ENCODE measurements around the gene KLK10.
A peak's percentile ranks its signal among the peaks of the same experiment; 100 is the strongest.

The KLK10 gene

GRCh38 chr19:51019544-51019925 is at the start of gene KLK10:
KLK10 (minus strand) TSS chr19:51019709; CDS start chr19:51019130, 579 bp downstream.
- DNase-seq, result no peak

DNA sequence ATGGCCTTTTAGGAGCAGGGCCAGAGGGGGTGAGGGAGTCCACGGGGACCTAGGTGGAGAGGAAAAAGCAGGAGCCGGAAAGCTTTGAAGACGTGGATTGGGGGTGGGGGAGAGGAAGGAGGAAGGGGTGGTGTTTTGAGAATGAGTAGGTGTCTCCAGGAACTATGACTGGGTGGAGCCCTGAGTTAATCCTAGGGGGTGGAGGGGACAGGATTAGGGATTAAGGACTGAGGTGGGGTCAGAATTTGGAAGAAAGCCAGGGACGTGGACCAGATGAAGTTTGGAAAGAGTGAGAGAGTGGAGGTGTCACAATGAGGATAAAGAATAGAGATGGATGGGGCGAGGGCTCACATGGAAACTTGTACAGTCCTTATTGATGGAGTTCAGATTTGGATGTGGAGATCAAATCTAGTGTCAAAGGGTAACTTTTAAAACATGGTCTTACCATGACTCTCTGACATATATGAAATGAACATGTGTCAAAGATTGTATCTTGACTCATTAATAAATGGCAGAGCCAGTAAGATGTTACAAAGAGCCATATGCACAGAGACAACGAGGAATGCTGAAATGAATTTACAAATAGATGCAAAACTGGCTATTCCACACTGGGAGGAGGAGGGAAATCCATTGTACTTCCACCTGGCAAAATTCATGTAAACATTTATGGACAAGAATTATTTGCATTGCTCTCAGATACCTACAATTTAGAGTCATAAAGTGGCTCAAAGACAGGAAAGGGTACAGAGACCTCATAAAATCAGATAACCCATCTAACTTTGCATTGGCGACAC is 47.1 kb upstream of the KLK10 start:
- peak; percentile 14 for DNase-seq

DNA sequence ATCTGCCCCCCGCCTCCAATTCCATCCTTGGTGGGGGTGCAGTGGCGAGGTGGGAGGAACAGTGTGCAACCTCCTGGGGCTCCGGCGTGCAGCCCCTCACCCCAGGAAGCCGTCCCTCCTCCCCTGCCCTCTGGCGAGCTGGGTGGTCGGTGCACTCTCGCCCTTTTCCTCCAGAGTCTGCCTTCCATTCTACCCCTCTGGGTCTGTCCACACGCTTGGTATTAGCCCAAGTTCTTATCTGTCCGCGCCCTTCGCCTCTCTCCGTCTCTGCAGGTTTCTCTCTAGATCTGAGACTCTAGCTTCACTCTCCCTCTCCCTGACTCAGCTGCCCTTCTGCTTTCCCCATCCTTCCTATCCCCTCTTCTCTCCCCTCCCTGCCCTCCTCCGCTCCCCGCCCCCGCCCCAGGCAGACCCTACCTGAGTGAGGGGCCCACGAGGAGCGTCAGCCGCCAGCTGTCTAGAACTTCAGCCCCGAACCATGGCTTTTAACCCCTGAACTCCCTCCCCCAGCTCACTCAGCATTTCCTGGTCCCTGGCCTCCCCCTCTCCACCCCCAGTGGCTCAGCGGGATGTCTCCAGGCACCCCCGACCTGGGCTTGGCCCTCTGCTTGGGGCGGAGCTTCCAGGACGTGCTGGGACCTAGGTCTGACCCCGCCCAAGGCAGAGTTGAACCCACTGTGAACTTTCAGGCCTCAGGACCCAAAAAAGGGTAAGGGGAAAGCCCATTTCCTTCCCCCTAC is 45.9 kb upstream of the KLK10 start:
- DNase-seq, result no peak

GRCh38 chr19:51064534-51065220 is 45.2 kb upstream of the KLK10 start, which contains the start of gene KLK13:
KLK13 (minus strand) TSS chr19:51065092; CDS start chr19:51065067, 25 bp downstream.
- no peak for DNase-seq

GRCh38 chr19:51063664-51064063 is 44.2 kb upstream of the KLK10 start:
- no peak for DNase-seq

GRCh38 chr19:51060973-51061372 is 41.5 kb upstream of the KLK10 start:
- no peak for DNase-seq

DNA sequence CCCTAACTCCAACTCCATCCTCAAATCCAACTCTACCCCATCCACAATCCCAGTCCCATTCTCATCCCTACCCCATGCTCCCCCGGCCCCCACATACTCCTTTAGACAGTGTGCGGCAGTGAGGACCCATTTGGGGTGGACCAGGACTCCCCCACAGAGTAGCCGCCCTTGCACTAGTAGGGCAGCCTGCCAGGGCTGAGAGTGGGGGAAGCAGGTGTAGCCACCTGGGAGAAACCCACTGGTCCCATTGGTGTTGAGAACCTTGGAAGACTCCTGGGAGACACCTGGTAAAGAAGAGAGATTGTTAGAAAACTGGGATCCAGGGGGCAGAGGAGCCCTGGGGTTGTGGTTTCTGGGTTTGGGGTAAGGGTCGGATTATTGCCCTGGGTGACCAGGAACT is 40.8 kb upstream of the KLK10 start:
- DNase-seq, result no peak

DNA sequence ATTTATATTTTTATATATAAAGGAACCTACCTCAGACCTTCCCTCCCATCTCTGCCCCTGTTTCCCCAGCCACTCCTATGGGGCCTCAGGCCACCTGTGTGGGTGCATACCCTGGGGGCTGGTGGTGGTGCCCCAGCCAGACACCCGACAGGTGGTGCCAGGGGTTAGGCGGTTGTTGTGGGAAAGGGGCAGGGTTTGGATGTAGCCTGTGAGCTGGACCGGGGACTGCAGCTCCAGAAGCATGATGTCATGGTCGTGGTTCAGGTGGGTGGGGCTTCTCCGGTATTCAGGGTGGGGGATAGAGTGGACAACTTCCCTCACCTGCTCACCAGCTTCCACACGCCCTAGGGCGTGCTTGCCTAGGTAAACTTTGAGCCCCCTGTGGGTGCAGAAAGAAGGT is 40.2 kb upstream of the KLK10 start:
- DNase-seq, result no peak

DNA sequence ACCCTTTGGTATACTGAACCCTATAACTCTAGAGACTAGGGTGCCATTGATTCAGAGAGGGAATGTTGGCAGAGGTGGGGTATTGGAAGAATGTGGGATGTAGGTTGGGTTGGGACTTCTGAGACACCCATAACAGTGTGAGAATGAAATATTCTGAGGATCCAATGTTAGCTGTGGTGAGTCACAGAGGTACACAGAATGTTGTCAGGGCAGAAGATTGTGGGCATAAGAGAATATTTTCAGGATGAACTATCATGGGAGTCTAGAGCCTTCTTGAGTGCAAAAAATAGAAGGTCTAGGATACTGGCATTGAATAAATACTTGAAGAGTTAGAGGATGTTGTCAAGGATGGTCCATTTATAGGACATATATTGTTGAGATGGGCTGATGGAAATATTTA is 36.4 kb upstream of the KLK10 start:
- no peak for DNase-seq

GRCh38 chr19:51047031-51047335 is 27.5 kb upstream of the KLK10 start:
- no peak for DNase-seq

DNA sequence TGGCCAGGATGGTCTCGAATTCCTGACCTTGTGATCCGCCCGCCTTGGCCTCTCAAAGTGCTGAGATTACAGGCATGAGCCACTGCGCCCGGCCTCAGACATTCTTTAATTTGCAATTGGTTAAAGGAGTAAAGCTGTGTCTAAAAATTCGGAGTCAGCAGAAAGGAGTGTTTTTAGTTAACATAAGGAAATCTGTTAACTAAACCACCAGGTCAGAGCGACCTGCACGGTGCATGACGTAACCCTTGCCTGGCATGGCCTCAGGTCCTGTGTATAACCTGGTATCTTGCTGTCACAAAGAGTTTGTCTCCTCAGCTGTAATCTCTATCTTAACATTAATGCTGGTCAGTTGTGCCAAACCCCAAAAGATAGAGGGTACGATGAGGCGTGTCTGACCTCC is 24.8 kb upstream of the KLK10 start:
- no peak for DNase-seq

GRCh38 chr19:51043497-51043896 is 24.0 kb upstream of the KLK10 start:
- no peak for DNase-seq

DNA sequence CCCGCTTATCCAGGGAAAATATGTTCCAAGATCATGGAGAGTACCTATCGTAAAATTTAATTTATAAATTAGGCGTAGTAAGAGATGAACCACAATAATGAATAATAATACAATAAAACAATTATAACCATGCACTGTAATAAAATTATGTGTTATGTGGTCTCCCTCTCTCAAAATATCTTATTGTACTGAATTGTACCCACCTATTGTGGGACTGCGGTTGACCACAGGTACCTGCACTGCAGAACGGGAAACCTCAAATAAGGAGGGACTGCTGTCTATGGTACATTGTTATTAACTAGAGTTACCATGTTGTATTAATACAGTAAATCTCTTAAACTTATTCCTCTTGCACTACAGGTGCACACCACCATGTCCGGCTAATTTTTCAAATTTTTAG is 20.6 kb upstream of the KLK10 start:
- DNase-seq, result no peak

- DNase-seq, result no peak
Measured at GRCh38 chr19:51036519-51036918, 17.0 kb upstream of the KLK10 start.

GRCh38 chr19:51034704-51035103 is 15.2 kb upstream of the KLK10 start, which contains the start of gene KLK12:
KLK12 (minus strand) TSS chr19:51035002; CDS start chr19:51034621, 381 bp downstream.
- peak; percentile 95 for DNase-seq

DNA sequence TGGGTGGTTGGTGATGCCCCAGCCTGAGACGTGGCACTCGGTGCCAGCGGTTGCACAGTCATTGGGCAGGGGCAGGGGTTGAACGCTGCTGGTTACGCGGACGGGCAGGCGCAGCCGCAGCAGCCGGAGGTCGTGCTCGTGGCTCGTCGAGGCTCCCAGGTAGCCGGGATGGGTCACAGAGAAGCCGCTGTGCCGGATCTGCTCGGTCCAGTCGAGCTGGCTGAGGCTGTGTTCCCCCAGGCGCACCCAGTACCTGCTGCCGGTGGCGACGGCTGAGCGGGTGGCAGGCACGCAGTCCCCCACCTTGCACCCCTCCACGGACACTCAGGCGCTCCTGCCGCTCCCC is 12.3 kb upstream of the KLK10 start:
- DNase-seq, result no peak

DNA sequence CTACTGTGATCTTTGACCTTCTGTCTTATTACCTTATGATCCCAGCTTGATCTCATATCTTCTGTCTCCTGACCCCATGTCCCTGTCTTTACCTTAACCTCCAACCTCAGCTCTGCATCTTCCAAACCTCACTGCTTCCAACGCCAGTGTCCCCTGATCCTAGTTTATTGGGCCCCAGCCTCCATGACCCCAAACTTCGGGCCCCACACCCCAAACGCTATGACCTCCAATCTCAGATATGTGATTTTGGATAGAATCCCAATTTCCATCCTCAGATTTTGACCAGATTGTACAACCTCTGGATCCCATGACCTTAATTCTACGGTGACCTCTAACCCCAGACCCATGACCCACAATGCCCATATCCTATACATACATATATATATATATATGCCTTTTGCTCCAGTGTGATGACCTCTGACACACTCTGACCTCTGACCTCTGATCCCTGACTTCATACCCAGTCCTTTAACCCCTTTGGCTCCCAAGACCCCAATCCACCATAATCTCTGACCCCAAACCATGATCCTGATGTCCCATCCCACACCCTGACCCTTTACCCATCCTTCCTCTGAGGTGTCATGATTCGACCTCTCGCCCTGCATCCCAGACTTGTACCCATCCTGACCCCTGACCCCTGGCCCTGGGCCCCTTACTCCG is 11.8 kb upstream of the KLK10 start:
- no peak for DNase-seq

DNA sequence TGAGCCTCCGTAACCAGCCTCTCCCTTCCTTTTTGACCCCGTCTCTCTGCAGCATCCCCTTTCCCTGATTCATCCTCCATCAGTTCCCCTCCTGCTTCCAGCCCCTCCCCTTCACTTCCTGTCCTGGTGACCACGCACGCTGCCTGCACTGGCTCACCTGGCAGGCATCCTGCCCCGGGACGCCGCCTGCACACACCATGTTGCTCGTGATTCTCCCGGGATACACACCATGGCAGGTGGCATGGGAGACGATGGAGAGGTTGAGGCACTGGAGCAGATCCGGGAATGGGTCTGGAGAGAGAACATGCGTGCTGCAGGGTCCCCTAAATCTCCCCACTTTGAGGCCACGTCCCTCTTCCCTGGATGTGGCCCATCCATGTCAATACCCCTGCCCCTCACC is 11.1 kb upstream of the KLK10 start:
- DNase-seq, result no peak

GRCh38 chr19:51029718-51030117 is 10.2 kb upstream of the KLK10 start:
- DNase-seq, result no peak

DNA sequence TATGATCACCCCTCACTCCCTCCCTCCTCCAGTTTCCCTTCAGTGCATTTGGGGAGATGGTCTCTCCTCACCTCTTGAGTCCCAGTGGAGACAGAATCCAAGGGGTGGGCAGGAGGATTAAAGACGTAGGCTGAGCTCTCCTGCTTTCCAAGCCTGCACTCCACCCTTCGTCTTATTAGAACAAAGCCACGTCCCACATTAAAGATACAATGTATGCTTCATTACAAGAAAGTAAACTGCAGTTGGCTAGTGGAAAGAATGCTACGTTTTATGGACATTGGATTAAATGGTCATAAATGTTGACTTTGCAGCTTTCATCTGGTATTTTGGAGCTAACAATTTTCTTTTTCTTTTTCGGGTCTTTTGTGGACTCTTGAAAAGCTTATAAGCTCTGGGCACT is 8.4 kb upstream of the KLK10 start:
- DNase-seq, result no peak

- no peak for DNase-seq
Measured at GRCh38 chr19:51027126-51027806, 7.8 kb upstream of the KLK10 start.

- no peak for DNase-seq
Measured at GRCh38 chr19:51026554-51026831, 7.0 kb upstream of the KLK10 start, which contains the start of gene KLK11. KLK11 (minus strand) TSS chr19:51026616; CDS start chr19:51025631, 985 bp downstream.

Data from NCI-H748 treated with DMSO at 0.1 percent for 48 hours (cell line).